Measurements from ENCODE around the gene TNMD. TPM values are rescaled to one million over a fixed set of nuclear protein-coding genes. Genes with fewer than 3 reads are reported as not detected.
A peak's percentile ranks its signal among the peaks of the same experiment; 100 is the strongest.

TNMD gene
- total RNA-seq, 2 experiments from 2014 or later, result not detected

GRCh38 chrX:100611951-100612350, 27.2 kb downstream of the TNMD start:
- intact Hi-C loops (cut with micrococcal nuclease), result no loop called here
- no peaks in the 10 kb centered on the region for H3K36me3 Mint-ChIP-seq
- no peak overlapping the region for H3K4me3 Mint-ChIP-seq
- no peaks in the 10 kb centered on the region for H3K9me3 Mint-ChIP-seq
- no peak overlapping the region for H3K27ac Mint-ChIP-seq
- ChIA-PET POLR2A (no interaction called here), CTCF (no interaction called here)
- peaks cover 6% of the 10 kb centered on the region for H3K27me3 Mint-ChIP-seq
- no peak for DNase-seq
- no peaks in the 10 kb centered on the region for H3K4me1 Mint-ChIP-seq (ENCODE audit: low read depth)

GRCh38 chrX:100615005-100615404, 30.3 kb downstream of the TNMD start:
- no peak for DNase-seq
- H3K27me3 Mint-ChIP-seq, result peaks cover 4% of the 10 kb centered on the region
- ChIA-PET POLR2A (no interaction called here), CTCF (interaction anchor here (0.6 to 1.2 kb wide), 11 partner anchors 12 to 1481 kb away, joined by 3 to 7 read pairs (median 3); partner anchors contain the start of gene TSPAN6)
- intact Hi-C loops (cut with micrococcal nuclease), result loop anchor here (1.0 kb wide), 1 partner anchor 11 kb away; no protein-coding TSS in a partner anchor
- H3K27ac Mint-ChIP-seq, result no peak overlapping the region
- no peak overlapping the region for H3K4me3 Mint-ChIP-seq
- no peaks in the 10 kb centered on the region for H3K9me3 Mint-ChIP-seq
- no peaks in the 10 kb centered on the region for H3K36me3 Mint-ChIP-seq
- H3K4me1 Mint-ChIP-seq (ENCODE audit: low read depth), result no peaks in the 10 kb centered on the region

- Mint-ChIP-seq H3K27me3 (peaks cover 1% of the 10 kb centered on the region), H3K4me1 (ENCODE audit: low read depth) (peaks cover 10% of the 10 kb centered on the region), H3K4me3 (no peak overlapping the region), H3K9me3 (no peaks in the 10 kb centered on the region), H3K36me3 (no peaks in the 10 kb centered on the region), H3K27ac (no peak overlapping the region)
- CTCF ChIA-PET, result interaction anchor here (0.5 kb wide), 1 partner anchor 11 kb away, joined by 4 read pairs; no protein-coding TSS in a partner anchor
- intact Hi-C loops (cut with micrococcal nuclease), result no loop called here
- DNase-seq, result no peak
- POLR2A ChIA-PET, result no interaction called here
Observed at GRCh38 chrX:100623001-100623400, 38.3 kb downstream of the TNMD start.

- ChIA-PET CTCF (interaction anchor here (0.6 to 1.5 kb wide), 4 partner anchors 11 to 1109 kb away, joined by 3 to 5 read pairs (median 4); partner anchors contain the start of gene TSPAN6), POLR2A (no interaction called here)
- H3K4me3 Mint-ChIP-seq, result no peak overlapping the region
- intact Hi-C loops (cut with micrococcal nuclease), result loop anchor here (1.0 kb wide), 1 partner anchor 11 kb away; no protein-coding TSS in a partner anchor
- H3K9me3 Mint-ChIP-seq, result no peaks in the 10 kb centered on the region
- H3K27ac Mint-ChIP-seq, result no peak overlapping the region
- peaks cover 3% of the 10 kb centered on the region for H3K27me3 Mint-ChIP-seq
- no peaks in the 10 kb centered on the region for H3K36me3 Mint-ChIP-seq
- DNase-seq, result peak; percentile 14
- peaks cover 10% of the 10 kb centered on the region for H3K4me1 Mint-ChIP-seq (ENCODE audit: low read depth)
Observed at GRCh38 chrX:100625985-100626491, 41.3 kb downstream of the TNMD start.

GRCh38 chrX:100635040-100635439, 50.3 kb downstream of the TNMD start:
- DNase-seq, result no peak
- ChIA-PET CTCF (no interaction called here), POLR2A (no interaction called here)
- no peak overlapping the region for H3K4me3 Mint-ChIP-seq
- intact Hi-C loops (cut with micrococcal nuclease), result no loop called here
- H3K36me3 Mint-ChIP-seq, result no peaks in the 10 kb centered on the region
- no peak overlapping the region for H3K27ac Mint-ChIP-seq
- H3K4me1 Mint-ChIP-seq (ENCODE audit: low read depth), result peaks cover 8% of the 10 kb centered on the region
- H3K27me3 Mint-ChIP-seq, result peaks cover 2% of the 10 kb centered on the region
- H3K9me3 Mint-ChIP-seq, result no peaks in the 10 kb centered on the region

GRCh38 chrX:100635989-100636320, 51.2 kb downstream of the TNMD start:
- Mint-ChIP-seq H3K4me3 (peak overlapping the region; percentile 80), H3K9me3 (no peaks in the 10 kb centered on the region), H3K36me3 (no peaks in the 10 kb centered on the region), H3K4me1 (ENCODE audit: low read depth) (peaks cover 8% of the 10 kb centered on the region), H3K27me3 (peaks cover 2% of the 10 kb centered on the region), H3K27ac (no peak overlapping the region)
- intact Hi-C loops (cut with micrococcal nuclease), result loop anchor here (2.0 kb wide), 1 partner anchor 123 kb away; no protein-coding TSS in a partner anchor
- POLR2A ChIA-PET, result no interaction called here
- CTCF ChIA-PET, result interaction anchor here (1.1 to 1.2 kb wide), 2 partner anchors 21 to 120 kb away, joined by 3 read pairs; no protein-coding TSS in a partner anchor
- no peak for DNase-seq

- H3K36me3 Mint-ChIP-seq, result no peaks in the 10 kb centered on the region
- ChIA-PET CTCF (interaction anchor here (0.6 to 1.7 kb wide), 6 partner anchors 10 to 127 kb away, joined by 3 to 14 read pairs (median 3); no protein-coding TSS in a partner anchor), POLR2A (interaction anchor here (0.6 kb wide), 1 partner anchor 135 kb away, joined by 3 read pairs; no protein-coding TSS in a partner anchor)
- peaks cover 2% of the 10 kb centered on the region for H3K27me3 Mint-ChIP-seq
- H3K4me3 Mint-ChIP-seq, result peak within 1 kb of the TSS; percentile 80
- intact Hi-C loops (cut with micrococcal nuclease), result loop anchor here (2.0 kb wide), 1 partner anchor 124 kb away; no protein-coding TSS in a partner anchor
- H3K4me1 Mint-ChIP-seq (ENCODE audit: low read depth), result peaks cover 8% of the 10 kb centered on the region
- no peak within 1 kb of the TSS for H3K27ac Mint-ChIP-seq
- peak; percentile 80 for DNase-seq
- no peaks in the 10 kb centered on the region for H3K9me3 Mint-ChIP-seq
Observed at GRCh38 chrX:100636321-100636991, 51.7 kb downstream of the TNMD start, which contains the start of gene TSPAN6. Gene TSPAN6, minus strand, starts transcription at chrX:100636806. Its CDS starts 112 bp downstream, at chrX:100636694.

GRCh38 chrX:100642290-100642689, 57.6 kb downstream of the TNMD start:
- Mint-ChIP-seq H3K4me1 (ENCODE audit: low read depth) (no peaks in the 10 kb centered on the region), H3K27me3 (peaks cover 11% of the 10 kb centered on the region), H3K36me3 (no peaks in the 10 kb centered on the region), H3K4me3 (no peak overlapping the region), H3K27ac (no peak overlapping the region), H3K9me3 (no peaks in the 10 kb centered on the region)
- intact Hi-C loops (cut with micrococcal nuclease), result no loop called here
- no peak for DNase-seq
- CTCF ChIA-PET, result no interaction called here
- POLR2A ChIA-PET, result interaction anchor here (0.6 to 0.7 kb wide), 2 partner anchors 527 to 1032 kb away, joined by 3 to 4 read pairs; no protein-coding TSS in a partner anchor

- no peaks in the 10 kb centered on the region for H3K9me3 Mint-ChIP-seq
Observed at GRCh38 chrX:100643212-100643611, 58.5 kb downstream of the TNMD start.

GRCh38 chrX:100643956-100644860, 59.5 kb downstream of the TNMD start, which contains the start of gene SRPX2:
Gene SRPX2, plus strand, starts transcription at chrX:100644199. Its CDS starts 2,124 bp downstream, at chrX:100646323.
- CTCF ChIA-PET, result interaction anchor here (1.1 kb wide), 1 partner anchor 29 kb away, joined by 3 read pairs; no protein-coding TSS in a partner anchor
- no peak within 1 kb of the TSS for H3K27ac Mint-ChIP-seq

More at GRCh38 chrX:100643212-100643611, 58.5 kb downstream of the TNMD start:
- no peaks in the 10 kb centered on the region for H3K4me1 Mint-ChIP-seq (ENCODE audit: low read depth)
- DNase-seq, result no peak
- H3K4me3 Mint-ChIP-seq, result no peak overlapping the region
- no peaks in the 10 kb centered on the region for H3K36me3 Mint-ChIP-seq
- POLR2A ChIA-PET, result interaction anchor here (0.7 kb wide), 1 partner anchor 1033 kb away, joined by 3 read pairs; no protein-coding TSS in a partner anchor
- intact Hi-C loops (cut with micrococcal nuclease), result no loop called here
- peaks cover 11% of the 10 kb centered on the region for H3K27me3 Mint-ChIP-seq
- no peak overlapping the region for H3K27ac Mint-ChIP-seq
- CTCF ChIA-PET, result interaction anchor here (1.1 kb wide), 1 partner anchor 28 kb away, joined by 3 read pairs; no protein-coding TSS in a partner anchor

GRCh38 chrX:100645106-100645505, 60.4 kb downstream of the TNMD start:
- no peaks in the 10 kb centered on the region for H3K9me3 Mint-ChIP-seq
- H3K4me1 Mint-ChIP-seq (ENCODE audit: low read depth), result no peaks in the 10 kb centered on the region
- no peaks in the 10 kb centered on the region for H3K36me3 Mint-ChIP-seq
- no peak overlapping the region for H3K4me3 Mint-ChIP-seq
- intact Hi-C loops (cut with micrococcal nuclease), result no loop called here
- no peak for DNase-seq
- no peak overlapping the region for H3K27ac Mint-ChIP-seq
- CTCF ChIA-PET, result no interaction called here
- H3K27me3 Mint-ChIP-seq, result peaks cover 8% of the 10 kb centered on the region
- POLR2A ChIA-PET, result no interaction called here

More at GRCh38 chrX:100643956-100644860, 59.5 kb downstream of the TNMD start, which contains the start of gene SRPX2:
- POLR2A ChIA-PET, result no interaction called here
- intact Hi-C loops (cut with micrococcal nuclease), result no loop called here
- no peaks in the 10 kb centered on the region for H3K9me3 Mint-ChIP-seq
- H3K4me1 Mint-ChIP-seq (ENCODE audit: low read depth), result no peaks in the 10 kb centered on the region
- H3K27me3 Mint-ChIP-seq, result peaks cover 11% of the 10 kb centered on the region
- DNase-seq, result no peak
- no peaks in the 10 kb centered on the region for H3K36me3 Mint-ChIP-seq
- no peak within 1 kb of the TSS for H3K4me3 Mint-ChIP-seq
